GM19193 (cell line): Measurements from ENCODE around the gene NR3C2.

Experiments
- POLR2A ChIP-seq: IDR thresholded peaks from 4 replicates; pipeline ENCODE4 v1.6.1; 2011; ENCODE audit not compliant: insufficient read depth, insufficient read length; ENCODE audit errors: extremely low read depth

The NR3C2 gene

GRCh38 chr4:148364525-148364924 lies 77.7 kb downstream of the NR3C2 start:
- no peak for TF ChIP-seq POLR2A

- no peak for TF ChIP-seq POLR2A
Measured at GRCh38 chr4:148359769-148360168, 82.4 kb downstream of the NR3C2 start.

- no peak for TF ChIP-seq POLR2A
Measured at GRCh38 chr4:148355442-148356123, 86.6 kb downstream of the NR3C2 start.

GRCh38 chr4:148354186-148354585 lies 88.0 kb downstream of the NR3C2 start:
- TF ChIP-seq POLR2A = no peak

- TF ChIP-seq POLR2A = no peak
Measured at GRCh38 chr4:148353571-148353970, 88.6 kb downstream of the NR3C2 start.

GRCh38 chr4:148349153-148349552 lies 93.1 kb downstream of the NR3C2 start:
- TF ChIP-seq POLR2A = no peak

GRCh38 chr4:148346657-148347056 lies 95.6 kb downstream of the NR3C2 start:
- no peak for TF ChIP-seq POLR2A

GRCh38 chr4:148345509-148345908 lies 96.7 kb downstream of the NR3C2 start:
- TF ChIP-seq POLR2A = no peak

- TF ChIP-seq POLR2A = no peak
Measured at GRCh38 chr4:148344941-148345340, 97.3 kb downstream of the NR3C2 start.

GRCh38 chr4:148344352-148344751 lies 97.9 kb downstream of the NR3C2 start:
- no peak for TF ChIP-seq POLR2A

GRCh38 chr4:148341980-148342800 lies 100.0 kb downstream of the NR3C2 start:
- no peak for TF ChIP-seq POLR2A

- TF ChIP-seq POLR2A = no peak
Measured at GRCh38 chr4:148335133-148335532, 107.1 kb downstream of the NR3C2 start.

GRCh38 chr4:148333265-148333664 lies 108.9 kb downstream of the NR3C2 start:
- TF ChIP-seq POLR2A = no peak

GRCh38 chr4:148332486-148332885 lies 109.7 kb downstream of the NR3C2 start:
- TF ChIP-seq POLR2A = no peak

- TF ChIP-seq POLR2A = no peak
Measured at GRCh38 chr4:148330724-148331123, 111.5 kb downstream of the NR3C2 start.

GRCh38 chr4:148330161-148330560 lies 112.1 kb downstream of the NR3C2 start:
- no peak for TF ChIP-seq POLR2A
